HCT116 (cell line): ENCODE data around the gene OTUB2.

Source experiments
- ATF3 ChIP-seq: IDR thresholded peaks from 2 replicates; pipeline ENCODE4 v1.6.1; 2012
- CTCF ChIP-seq, 3 experiments: fragments of 200-600 bp in 1 of 3; sonication (generic) in 1 of 3; IDR thresholded peaks in 2 of 3; conservative IDR thresholded peaks in 1 of 3; 2 replicates each; pipeline ENCODE4 v1.5.1; 2012 to 2017; ENCODE audit warnings: low read depth in 2 of 3, low read length in 2 of 3, antibody characterized with exemption in 1 of 3, borderline replicate concordance in 1 of 3, control low read depth in 1 of 3, mild to moderate bottlenecking in 1 of 3, mixed read lengths in 1 of 3, mixed run types in 1 of 3, moderate library complexity in 1 of 3; ENCODE audit not compliant: insufficient read depth in 1 of 3
- REST ChIP-seq: IDR thresholded peaks from 2 replicates; pipeline ENCODE4 v1.6.1; 2012; ENCODE audit warnings: low read depth

- TF ChIP-seq CTCF (IDR thresholded peaks at IDR 0.05 in 2 of 3, conservative IDR thresholded peaks at IDR 0.05 in 1 of 3; ENCODE audit: borderline replicate concordance in 1 of 3, insufficient read depth in 1 of 3, low read depth in 2 of 3, low read length in 2 of 3): no peak
- TF ChIP-seq REST: no peak
- TF ChIP-seq ATF3: no peak
Measured at GRCh38 chr14:93993382-93993781, 32.8 kb upstream of the OTUB2 start.
